RWPE2 (cell line): ENCODE results near the gene C1QTNF7.

ENCODE experiments used
- ATAC-seq: fragments of 200-7000 bp; cut with Tn5 transposase; 3 replicates; pipeline ENCODE4 v1.9.1; 2021; ENCODE audit warnings: low read depth
- DNase-seq: peaks from one replicate; pipeline ENCODE4 v3.0.0-alpha.2; 2020; ENCODE audit warnings: low spot score
- H3K27ac ChIP-seq: fragments of 450-650 bp; 2 replicates; pipeline ENCODE4 v1.5.1; 2017; ENCODE audit warnings: mild to moderate bottlenecking; ENCODE audit not compliant: poor library complexity, severe bottlenecking
- H3K27me3 ChIP-seq: fragments of 250-450 bp; sonication (Bioruptor Pico); 2 replicates; pipeline ENCODE4 v1.5.1; 2021; ENCODE audit warnings: mild to moderate bottlenecking, moderate library complexity; ENCODE audit not compliant: insufficient read depth, poor library complexity, severe bottlenecking
- H3K36me3 ChIP-seq: fragments of 250-450 bp; sonication (Bioruptor Pico); 2 replicates; pipeline ENCODE4 v1.5.1; 2020; ENCODE audit warnings: low read depth, mild to moderate bottlenecking, moderate library complexity
- H3K4me1 ChIP-seq: fragments of 250-450 bp; sonication (Bioruptor Pico); 2 replicates; pipeline ENCODE4 v1.5.1; 2021; ENCODE audit warnings: mild to moderate bottlenecking, moderate library complexity; ENCODE audit not compliant: insufficient read depth, poor library complexity, severe bottlenecking
- H3K4me3 ChIP-seq: fragments of 250-450 bp; sonication (Bioruptor Pico); 2 replicates; pipeline ENCODE4 v1.5.1; 2021; ENCODE audit warnings: mild to moderate bottlenecking, moderate library complexity; ENCODE audit not compliant: severe bottlenecking
- H3K9me3 ChIP-seq: fragments of 250-450 bp; sonication (Bioruptor Pico); 2 replicates; pipeline ENCODE4 v1.5.1; 2021; ENCODE audit warnings: mild to moderate bottlenecking, moderate library complexity; ENCODE audit not compliant: severe bottlenecking
- CTCF ChIP-seq: fragments of 450-650 bp; IDR thresholded peaks from one replicate; pipeline ENCODE4 v1.5.1; 2017; ENCODE audit warnings: mild to moderate bottlenecking, moderate library complexity; ENCODE audit not compliant: poor library complexity, severe bottlenecking

Gene C1QTNF7

GRCh38 chr4:15416357-15417232, 11.2 kb upstream of the C1QTNF7 start:
- Histone ChIP-seq H3K4me3 (no peak overlapping the region), H3K36me3 (no peaks in the 10 kb centered on the region), H3K27ac (no peak overlapping the region), H3K9me3 (no peaks in the 10 kb centered on the region), H3K27me3 (no peaks in the 10 kb centered on the region), H3K4me1 (no peaks in the 10 kb centered on the region)
- no peak for DNase-seq
- TF ChIP-seq CTCF: no peak
- ATAC-seq: no peak

- no peak for DNase-seq
Measured at GRCh38 chr4:15417233-15417660, 10.6 kb upstream of the C1QTNF7 start.

GRCh38 chr4:15418956-15419355, 8.9 kb upstream of the C1QTNF7 start:
- no peak for DNase-seq
- TF ChIP-seq CTCF: no peak
- no peak overlapping the region for H3K4me3 ChIP-seq

More at GRCh38 chr4:15417233-15417660, 10.6 kb upstream of the C1QTNF7 start:
- no peak for TF ChIP-seq CTCF
- ATAC-seq: no peak
- Histone ChIP-seq H3K27me3 (no peaks in the 10 kb centered on the region), H3K27ac (no peak overlapping the region), H3K4me1 (no peaks in the 10 kb centered on the region), H3K4me3 (no peak overlapping the region), H3K9me3 (no peaks in the 10 kb centered on the region), H3K36me3 (no peaks in the 10 kb centered on the region)

GRCh38 chr4:15420642-15421041, 7.2 kb upstream of the C1QTNF7 start:
- TF ChIP-seq CTCF: no peak
- Histone ChIP-seq H3K4me1 (peaks cover under 1% of the 10 kb centered on the region), H3K9me3 (no peaks in the 10 kb centered on the region), H3K27ac (no peak overlapping the region), H3K27me3 (no peaks in the 10 kb centered on the region), H3K36me3 (no peaks in the 10 kb centered on the region), H3K4me3 (no peak overlapping the region)
- DNase-seq (no peak), ATAC-seq (no peak)

More at GRCh38 chr4:15418956-15419355, 8.9 kb upstream of the C1QTNF7 start:
- no peak for ATAC-seq
- Histone ChIP-seq H3K4me1 (no peaks in the 10 kb centered on the region), H3K27me3 (no peaks in the 10 kb centered on the region), H3K9me3 (no peaks in the 10 kb centered on the region), H3K27ac (no peak overlapping the region), H3K36me3 (no peaks in the 10 kb centered on the region)

GRCh38 chr4:15423285-15423711, 4.5 kb upstream of the C1QTNF7 start:
- no peak for ATAC-seq
- Histone ChIP-seq H3K9me3 (no peaks in the 10 kb centered on the region), H3K27ac (no peak overlapping the region), H3K27me3 (no peaks in the 10 kb centered on the region), H3K4me1 (peaks cover 5% of the 10 kb centered on the region), H3K4me3 (no peak overlapping the region), H3K36me3 (no peaks in the 10 kb centered on the region)
- TF ChIP-seq CTCF: no peak
- no peak for DNase-seq
